K562 (cell line): ENCODE data around the gene A1BG. TPM values are rescaled to one million over a fixed set of nuclear protein-coding genes. Genes with fewer than 3 reads are reported as not detected.

Source experiments
- ARID3B ChIP-seq: fragments of 250-450 bp; sonication (Bioruptor Pico); IDR thresholded peaks from 2 replicates; pipeline ENCODE4 v1.4.0; 2020; ENCODE audit warnings: borderline replicate concordance
- FOXA3 ChIP-seq, 2 experiments: fragments of 450-650 bp in 1 of 2; sonication (generic) in 1 of 2; formaldehyde crosslinking; IDR thresholded peaks in 1 of 2; conservative IDR thresholded peaks in 1 of 2; 2 replicates each; pipeline versions ENCODE4 v1.4.0 to v1.8.0; 2020 to 2022; ENCODE audit warnings: mild to moderate bottlenecking in 2 of 2, missing genetic modification reagents in 1 of 2
- KDM2B ChIP-seq: fragments of 250-450 bp; sonication (Bioruptor Pico); IDR thresholded peaks from 2 replicates; pipeline ENCODE4 v1.8.0; 2021; ENCODE audit warnings: mild to moderate bottlenecking, moderate library complexity
- POLR3G ChIP-seq: IDR thresholded peaks from 2 replicates; pipeline ENCODE4 v1.6.1; 2011; ENCODE audit not compliant: insufficient read length, insufficient replicate concordance; ENCODE audit errors: extremely low read depth
- TAL1 ChIP-seq: fragments of 450-650 bp; IDR thresholded peaks from 2 replicates; pipeline ENCODE4 v1.6.1; 2016; ENCODE audit warnings: mild to moderate bottlenecking
- ZNF384 ChIP-seq: IDR thresholded peaks from 2 replicates; pipeline ENCODE4 v1.6.1; 2012; ENCODE audit warnings: low read depth, low read length, improper control_type of control experiment
- ZNF589 ChIP-seq: fragments of 200-800 bp; sonication (Bioruptor generic); IDR thresholded peaks from 2 replicates; pipeline ENCODE4 v1.6.1; 2016; ENCODE audit warnings: low read depth, missing genetic modification characterization, missing compliant biosample characterization
- polyA plus RNA-seq, 8 experiments: library from polyadenylated mRNA; depleted of rRNA in 4 of 8; stranded (reverse) in 5 of 8; unstranded in 3 of 8; fragments of >200 nt; fragmentation: Nextera tagmentation in 2 of 8; fragmentation: Illumina TruSeq in 1 of 8; extraction: Ambion mirVana in 2 of 8; extraction: Trizol in 1 of 8; gene quantifications; 2 replicates each; pipeline versions ENCODE4 v1.2.1 to v1.2.3, GENCODE V29; 2011 to 2014; ENCODE audit warnings: inconsistent platforms in 1 of 8, missing spikeins in 1 of 8
- total RNA-seq, 7 experiments: library from RNA; depleted of rRNA in 6 of 7; stranded (reverse); fragments of >200 nt in 6 of 7; fragmentation: Illumina TruSeq in 2 of 7; extraction: Trizol in 2 of 7; gene quantifications; 2 replicates each; pipeline versions ENCODE4 v1.2.1 to v1.2.3, GENCODE V29; 2011 to 2021; ENCODE audit warnings: low replicate concordance in 1 of 7

Gene A1BG
- total and polyA plus RNA-seq, 9 of the 15 experiments (the other 6 are each of a cell fraction or from before 2014, with no cell fraction given), result 0.10 to 19.8 (median 2.6) TPM

DNA sequence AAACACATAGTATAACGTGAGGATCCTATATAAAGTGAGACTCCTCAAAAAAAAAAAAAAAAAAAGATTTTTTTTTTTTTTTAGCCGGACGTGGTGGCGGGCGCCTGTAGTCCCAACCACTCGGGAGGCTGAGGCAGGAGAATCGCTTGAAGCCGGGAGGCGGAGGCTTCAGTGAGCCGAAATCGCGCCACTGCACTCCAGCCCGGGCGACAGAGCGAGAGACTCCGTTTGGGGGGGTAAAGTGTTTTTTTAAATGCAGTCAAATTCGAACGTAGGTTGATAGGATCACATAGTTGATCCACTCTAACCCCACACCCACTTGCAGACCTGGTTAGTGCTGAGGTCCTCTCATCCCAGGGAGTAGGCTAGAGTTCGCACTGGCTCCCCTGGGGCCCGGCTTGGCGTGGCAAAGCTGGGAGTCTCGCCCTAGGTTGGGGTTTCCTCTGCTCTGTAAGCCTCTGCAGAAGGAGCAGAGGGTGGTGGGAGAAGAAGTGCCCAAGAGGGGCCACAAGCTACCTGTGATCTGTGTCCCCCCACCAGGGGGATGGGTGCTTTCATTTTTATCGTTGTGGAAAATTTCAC, 48.6 kb upstream of the A1BG start (continued):
- TF ChIP-seq KDM2B (CRISPR knock-in tag) (no peak), ZNF384 (peak; percentile 47), TAL1 (no peak), FOXA3 (CRISPR knock-in tag; conservative IDR thresholded peaks at IDR 0.05 in 1 of 2, IDR thresholded peaks at IDR 0.05 in 1 of 2) (no peak), ZNF589 (CRISPR knock-in tag) (no peak; the same call in 1 of the 2 replicates), POLR3G (no peak), ARID3B (CRISPR knock-in tag) (no peak)
